H9 (cell line): Measurements from ENCODE around the gene CERKL. TPM values are rescaled to one million over a fixed set of nuclear protein-coding genes. Genes with fewer than 3 reads are reported as not detected.

Experiments used
- DNase-seq: peaks from one replicate; pipeline ENCODE4 v3.0.0-alpha.2; 2017
- H2AFZ ChIP-seq: one replicate; pipeline ENCODE4 v1.6.1; 2013; ENCODE audit warnings: mild to moderate bottlenecking, low read length, control low read depth, moderate library complexity
- H2AK5ac ChIP-seq: 2 replicates; pipeline ENCODE4 v1.6.1; 2013; ENCODE audit warnings: low read length, control low read depth, mixed read lengths; ENCODE audit not compliant: insufficient read length
- H2BK120ac ChIP-seq: one replicate; pipeline ENCODE4 v1.6.1; 2013; ENCODE audit warnings: low read depth, mild to moderate bottlenecking, low read length, control low read depth, inconsistent platforms; ENCODE audit not compliant: poor library complexity, severe bottlenecking
- H2BK12ac ChIP-seq: 2 replicates; pipeline ENCODE4 v1.6.1; 2013; ENCODE audit warnings: low read length, control low read depth, mixed read lengths, low read depth; ENCODE audit not compliant: insufficient read length
- H2BK15ac ChIP-seq: 2 replicates; pipeline ENCODE4 v1.6.1; 2013; ENCODE audit warnings: low read depth, low read length, control low read depth
- H2BK20ac ChIP-seq: one replicate; pipeline ENCODE4 v1.6.1; 2013; ENCODE audit warnings: low read depth, mild to moderate bottlenecking, low read length, control low read depth, inconsistent platforms; ENCODE audit not compliant: poor library complexity, severe bottlenecking
- H2BK5ac ChIP-seq: 2 replicates; pipeline ENCODE4 v1.6.1; 2013; ENCODE audit warnings: low read length, control low read depth, mixed read lengths; ENCODE audit not compliant: insufficient read length
- H3K14ac ChIP-seq: 2 replicates; pipeline ENCODE4 v1.6.1; 2013; ENCODE audit warnings: low read length, control low read depth; ENCODE audit not compliant: insufficient read depth
- H3K18ac ChIP-seq: 2 replicates; pipeline ENCODE4 v1.6.1; 2013; ENCODE audit warnings: low read depth, mild to moderate bottlenecking, mixed read lengths, low read length, control low read depth; ENCODE audit not compliant: insufficient read length
- H3K23ac ChIP-seq: 2 replicates; pipeline ENCODE4 v1.6.1; 2013; ENCODE audit warnings: low read length, control low read depth, mixed read lengths, low read depth; ENCODE audit not compliant: insufficient read length
- H3K23me2 ChIP-seq: 2 replicates; pipeline ENCODE4 v1.6.1; 2013; ENCODE audit warnings: low read depth, mild to moderate bottlenecking, mixed read lengths, low read length, control low read depth; ENCODE audit not compliant: insufficient read length, poor library complexity, severe bottlenecking
- H3K27ac ChIP-seq: 2 replicates; pipeline ENCODE4 v1.5.1; 2013; ENCODE audit warnings: low read length, control low read depth, mixed read lengths, low read depth; ENCODE audit not compliant: insufficient read length
- H3K27me3 ChIP-seq: 2 replicates; pipeline ENCODE4 v1.6.1; 2013; ENCODE audit warnings: low read length, control low read depth, inconsistent platforms; ENCODE audit not compliant: insufficient read depth
- H3K4ac ChIP-seq: 2 replicates; pipeline ENCODE4 v1.6.1; 2013; ENCODE audit warnings: low read depth, mild to moderate bottlenecking, control low read depth, inconsistent platforms, low read length, moderate library complexity
- H3K4me1 ChIP-seq: 2 replicates; pipeline ENCODE4 v1.6.1; 2013; ENCODE audit warnings: low read length, control low read depth, inconsistent platforms; ENCODE audit not compliant: insufficient read depth
- H3K4me2 ChIP-seq: 2 replicates; pipeline ENCODE4 v1.6.1; 2013; ENCODE audit warnings: low read length, control low read depth, mixed read lengths; ENCODE audit not compliant: insufficient read length, insufficient read depth
- H3K56ac ChIP-seq: 2 replicates; pipeline ENCODE4 v1.6.1; 2013; ENCODE audit warnings: low read depth, mild to moderate bottlenecking, mixed read lengths, low read length, control low read depth; ENCODE audit not compliant: insufficient read length
- H3K79me1 ChIP-seq: 2 replicates; pipeline ENCODE4 v1.6.1; 2013; ENCODE audit warnings: low read depth, mild to moderate bottlenecking, moderate library complexity, low read length, control low read depth, inconsistent platforms; ENCODE audit not compliant: insufficient read depth, poor library complexity, severe bottlenecking
- H3K79me2 ChIP-seq: 2 replicates; pipeline ENCODE4 v1.6.1; 2013; ENCODE audit warnings: low read length, control low read depth, inconsistent platforms; ENCODE audit not compliant: insufficient read depth
- H3K9ac ChIP-seq: 2 replicates; pipeline ENCODE4 v1.6.1; 2013; ENCODE audit warnings: low read length, control low read depth, mixed read lengths; ENCODE audit not compliant: insufficient read length; ENCODE audit errors: extremely low read depth
- H3K9me3 ChIP-seq: one replicate; pipeline ENCODE4 v1.6.1; 2013; ENCODE audit warnings: low read depth, low read length, inconsistent platforms; ENCODE audit not compliant: control insufficient read depth
- H3T11ph ChIP-seq: one replicate; pipeline ENCODE4 v1.6.1; 2013; ENCODE audit warnings: mild to moderate bottlenecking, low read length, control low read depth, inconsistent platforms
- H4K20me1 ChIP-seq: one replicate; pipeline ENCODE4 v1.6.1; 2013; ENCODE audit not compliant: control insufficient read depth, insufficient read length, insufficient read depth
- H4K5ac ChIP-seq: 2 replicates; pipeline ENCODE4 v1.6.1; 2013; ENCODE audit warnings: low read depth, mild to moderate bottlenecking, mixed read lengths, low read length, control low read depth; ENCODE audit not compliant: insufficient read length
- H4K8ac ChIP-seq: replicated peaks from 2 replicates; pipeline ENCODE4 v1.6.1; 2013; ENCODE audit warnings: low read length, control low read depth, mixed read lengths, low read depth; ENCODE audit not compliant: insufficient read length
- H4K91ac ChIP-seq: 2 replicates; pipeline ENCODE4 v1.6.1; 2013; ENCODE audit warnings: low read depth, mild to moderate bottlenecking, moderate library complexity, mixed read lengths, low read length, control low read depth; ENCODE audit not compliant: insufficient read length
- H3K27ac Mint-ChIP-seq, 3 experiments: 2 replicates in 2 of 3; 3 replicates in 1 of 3; pipeline ENCODE4 v1.8.0; 2020 to 2021; ENCODE audit warnings: mixed read lengths in 3 of 3, mild to moderate bottlenecking in 1 of 3, moderate library complexity in 1 of 3
- H3K27me3 Mint-ChIP-seq: 2 replicates; pipeline ENCODE4 v1.8.0; 2021; ENCODE audit warnings: low read depth, mild to moderate bottlenecking, moderate library complexity, mixed read lengths
- H3K36me3 Mint-ChIP-seq, 3 experiments: 2 replicates in 2 of 3; 3 replicates in 1 of 3; pipeline ENCODE4 v1.8.0; 2020 to 2021; ENCODE audit warnings: low read depth in 3 of 3, mixed read lengths in 3 of 3; ENCODE audit not compliant: insufficient read depth in 1 of 3
- H3K4me1 Mint-ChIP-seq, 2 experiments: 2 replicates each; pipeline ENCODE4 v1.8.0; 2020; ENCODE audit warnings: mixed read lengths in 2 of 2
- H3K4me3 Mint-ChIP-seq, 2 experiments: 2 replicates in 1 of 2; 3 replicates in 1 of 2; pipeline ENCODE4 v1.8.0; 2020 to 2021; ENCODE audit warnings: mild to moderate bottlenecking in 2 of 2, mixed read lengths in 2 of 2, moderate library complexity in 1 of 2
- H3K9me3 Mint-ChIP-seq, 2 experiments: 2 replicates in 1 of 2; 3 replicates in 1 of 2; pipeline ENCODE4 v1.8.0; 2020; ENCODE audit warnings: mild to moderate bottlenecking in 2 of 2, mixed read lengths in 2 of 2, moderate library complexity in 1 of 2
- CTCF ChIP-seq: fragments of 200-600 bp; sonication (generic); conservative IDR thresholded peaks from 3 replicates; pipeline ENCODE4 v1.8.0; 2021; ENCODE audit warnings: antibody characterized with exemption, mild to moderate bottlenecking
- WGBS: extraction: QIAGEN DNeasy Blood & Tissue Kit; methylation state at CpG from one replicate; pipeline ENCODE4 v1.1.7; 2013; ENCODE audit warnings: missing lambda C conversion rate, low lambda C conversion rate, mixed read lengths; ENCODE audit not compliant: insufficient read length; ENCODE audit errors: extremely low coverage; 5-methylcytosine and 5-hydroxymethylcytosine counted together
- total RNA-seq: library from RNA; stranded (reverse); gene quantifications from 2 replicates; pipeline ENCODE4 v1.2.1, GENCODE V29; 2021

The CERKL gene
- total RNA-seq, 1 experiment from 2014 or later = not detected

GRCh38 chr2:181607629-181608590 is 49.0 kb downstream of the CERKL start:
- Mint-ChIP-seq H3K36me3 (peaks cover 2 to 8% (median 2%) of the 10 kb centered on the region in 3 experiments; a peak in 4 of 7 replicates), H3K27ac (no peak overlapping the region)
- H3K9ac ChIP-seq = no peak overlapping the region

More at GRCh38 chr2:181607629-181608590, 49.0 kb downstream of the CERKL start:
- Histone ChIP-seq H2AFZ (no peak overlapping the region), H2BK5ac (no peak overlapping the region), H3K18ac (no peak overlapping the region), H4K8ac (no peak overlapping the region), H3K27me3 (no peaks in the 10 kb centered on the region), H3K4me2 (no peak overlapping the region), H3K79me2 (no peaks in the 10 kb centered on the region), H3K79me1 (no peaks in the 10 kb centered on the region), H3K23ac (no peak overlapping the region), H2BK120ac (no peak overlapping the region), H2AK5ac (no peak overlapping the region), H4K5ac (no peak overlapping the region), H3T11ph (no peak overlapping the region), H2BK15ac (no peak overlapping the region), H3K4ac (no peak overlapping the region), H3K9me3 (no peaks in the 10 kb centered on the region), H4K20me1 (no peaks in the 10 kb centered on the region), H3K14ac (no peak overlapping the region), H3K23me2 (no peaks in the 10 kb centered on the region), H2BK20ac (no peak overlapping the region), H2BK12ac (no peak overlapping the region), H3K4me1 (peaks cover 2% of the 10 kb centered on the region; the same call in 1 of the 2 replicates), H3K56ac (no peak overlapping the region), H4K91ac (no peak overlapping the region), H3K27ac (no peak overlapping the region)
- TF ChIP-seq CTCF = no peak
- WGBS = no CpG with 5 or more reads among the region's 4 CpGs
- H3K9me3 Mint-ChIP-seq = peaks cover 4 to 5% of the 10 kb centered on the region in 2 experiments
- H3K27me3 Mint-ChIP-seq = no peaks in the 10 kb centered on the region
- no peak overlapping the region for H3K4me3 Mint-ChIP-seq
- no peak for DNase-seq
- H3K4me1 Mint-ChIP-seq = peaks cover 0 to 3% of the 10 kb centered on the region in 2 experiments; a peak in 2 of 4 replicates
